Fibroblast of villous mesenchyme (primary cell): ENCODE results near the gene MGLL. TPM values are rescaled to one million over a fixed set of nuclear protein-coding genes. Genes with fewer than 3 reads are reported as not detected.

Source experiments
- DNase-seq: peaks from one replicate; pipeline ENCODE4 v3.0.0-alpha.2; 2010; ENCODE audit warnings: low read depth
- H3K4me3 ChIP-seq: 2 replicates; pipeline ENCODE4 v1.5.1; 2011; ENCODE audit warnings: low read depth, mild to moderate bottlenecking, low read length
- total RNA-seq: library from RNA; depleted of rRNA; stranded (reverse); fragments of >200 nt; gene quantifications from 2 replicates; pipeline ENCODE4 v1.2.3, GENCODE V29; 2012
- TF ChIP-seq, protein P1 (sequence below): IDR thresholded peaks from 2 replicates; pipeline ENCODE4 v1.5.1; 2012; ENCODE audit warnings: low read depth, mild to moderate bottlenecking, low read length; ENCODE audit not compliant: insufficient read depth

MGLL gene
- total RNA-seq, 1 donor, result 141 TPM

DNA sequence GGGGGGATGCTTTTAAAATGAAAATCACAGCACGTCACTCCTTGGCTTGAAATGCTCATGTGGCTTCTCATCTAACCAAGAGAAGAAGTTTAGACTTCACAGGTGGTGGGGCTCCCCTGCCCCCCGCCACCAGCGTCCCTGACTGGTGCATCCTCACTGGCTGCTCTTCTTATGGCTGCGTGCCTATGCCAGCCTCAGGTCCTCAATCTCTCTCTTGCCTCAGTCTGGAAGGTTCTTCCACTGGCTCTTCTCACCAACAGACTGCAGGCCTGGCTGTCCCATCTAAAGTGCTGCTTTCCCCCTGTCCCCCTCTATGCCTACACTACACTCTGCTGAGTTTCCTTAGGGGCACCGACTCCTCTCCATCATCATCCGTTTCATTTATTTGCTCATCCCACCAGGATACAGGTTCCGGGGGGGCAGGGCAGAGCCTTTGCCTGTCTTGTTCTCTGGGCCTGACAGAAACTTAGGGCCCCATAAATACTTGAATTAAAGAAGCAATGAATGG lies 128.9 kb downstream of the MGLL start:
- no peak overlapping the region for H3K4me3 ChIP-seq
- TF ChIP-seq, protein P1, sequence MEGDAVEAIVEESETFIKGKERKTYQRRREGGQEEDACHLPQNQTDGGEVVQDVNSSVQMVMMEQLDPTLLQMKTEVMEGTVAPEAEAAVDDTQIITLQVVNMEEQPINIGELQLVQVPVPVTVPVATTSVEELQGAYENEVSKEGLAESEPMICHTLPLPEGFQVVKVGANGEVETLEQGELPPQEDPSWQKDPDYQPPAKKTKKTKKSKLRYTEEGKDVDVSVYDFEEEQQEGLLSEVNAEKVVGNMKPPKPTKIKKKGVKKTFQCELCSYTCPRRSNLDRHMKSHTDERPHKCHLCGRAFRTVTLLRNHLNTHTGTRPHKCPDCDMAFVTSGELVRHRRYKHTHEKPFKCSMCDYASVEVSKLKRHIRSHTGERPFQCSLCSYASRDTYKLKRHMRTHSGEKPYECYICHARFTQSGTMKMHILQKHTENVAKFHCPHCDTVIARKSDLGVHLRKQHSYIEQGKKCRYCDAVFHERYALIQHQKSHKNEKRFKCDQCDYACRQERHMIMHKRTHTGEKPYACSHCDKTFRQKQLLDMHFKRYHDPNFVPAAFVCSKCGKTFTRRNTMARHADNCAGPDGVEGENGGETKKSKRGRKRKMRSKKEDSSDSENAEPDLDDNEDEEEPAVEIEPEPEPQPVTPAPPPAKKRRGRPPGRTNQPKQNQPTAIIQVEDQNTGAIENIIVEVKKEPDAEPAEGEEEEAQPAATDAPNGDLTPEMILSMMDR, result no peak
- no peak for DNase-seq

DNA sequence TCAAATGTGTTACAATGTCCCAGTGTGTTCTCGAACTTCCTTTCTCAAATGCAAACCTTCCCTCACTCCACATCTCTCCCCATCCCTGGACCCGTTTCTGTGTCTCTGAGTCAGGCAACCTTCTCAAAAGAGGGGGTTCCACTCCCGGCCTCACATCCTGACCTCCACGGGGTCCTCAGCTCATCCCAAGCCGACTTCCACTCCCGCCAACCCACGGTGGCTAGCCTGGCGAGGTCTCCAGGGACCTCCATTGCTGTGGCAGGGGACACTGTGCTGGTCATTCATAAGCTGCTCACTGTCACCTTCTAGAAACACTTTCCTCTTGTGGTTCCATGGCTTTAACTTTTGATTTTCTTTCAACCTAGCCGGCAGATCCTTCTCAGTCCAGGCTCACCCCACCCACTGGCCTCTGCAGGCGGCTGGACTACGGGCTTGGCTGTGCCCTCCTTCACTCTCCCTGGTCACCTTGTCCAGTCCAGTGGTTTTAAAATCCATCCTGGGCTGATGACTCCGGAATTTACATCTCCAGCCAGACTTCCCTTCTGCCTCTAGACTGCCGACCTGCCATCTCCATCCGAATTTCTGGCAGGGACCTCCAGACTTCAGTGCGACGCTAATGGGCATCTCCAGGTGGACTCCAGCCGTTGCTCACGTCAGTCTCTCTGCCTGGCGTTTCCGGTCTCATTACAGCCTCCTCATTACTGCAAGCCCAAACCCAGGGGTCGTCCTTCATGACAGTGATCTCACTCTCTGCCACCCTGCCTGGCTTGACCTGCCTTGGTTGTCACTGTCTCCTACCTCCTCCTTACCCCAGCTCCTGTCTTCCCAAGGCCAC lies 129.6 kb downstream of the MGLL start:
- TF ChIP-seq, protein P1, result no peak
- no peak overlapping the region for H3K4me3 ChIP-seq
- DNase-seq, result no peak

DNA sequence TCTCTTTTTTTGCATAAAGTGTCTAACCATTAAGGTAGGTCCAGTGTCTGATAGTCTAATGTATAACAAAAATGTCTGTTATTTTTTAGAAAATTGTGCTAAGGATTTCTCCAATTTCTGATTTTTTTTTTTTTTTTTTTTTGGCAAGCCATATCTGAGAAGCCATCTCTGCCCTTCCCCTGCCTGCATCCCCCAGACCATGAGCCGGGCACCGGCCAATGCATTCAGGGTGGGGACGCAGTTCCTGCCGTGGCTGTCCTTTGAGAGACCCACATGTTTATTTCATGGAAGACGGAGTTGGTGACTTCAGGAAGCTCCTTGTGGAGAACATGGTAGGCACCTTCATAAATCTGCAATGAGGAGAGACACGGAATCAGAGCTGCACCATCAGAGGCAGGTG lies 130.3 kb downstream of the MGLL start:
- no peak for DNase-seq
- TF ChIP-seq, protein P1, result no peak
- H3K4me3 ChIP-seq, result no peak overlapping the region

DNA sequence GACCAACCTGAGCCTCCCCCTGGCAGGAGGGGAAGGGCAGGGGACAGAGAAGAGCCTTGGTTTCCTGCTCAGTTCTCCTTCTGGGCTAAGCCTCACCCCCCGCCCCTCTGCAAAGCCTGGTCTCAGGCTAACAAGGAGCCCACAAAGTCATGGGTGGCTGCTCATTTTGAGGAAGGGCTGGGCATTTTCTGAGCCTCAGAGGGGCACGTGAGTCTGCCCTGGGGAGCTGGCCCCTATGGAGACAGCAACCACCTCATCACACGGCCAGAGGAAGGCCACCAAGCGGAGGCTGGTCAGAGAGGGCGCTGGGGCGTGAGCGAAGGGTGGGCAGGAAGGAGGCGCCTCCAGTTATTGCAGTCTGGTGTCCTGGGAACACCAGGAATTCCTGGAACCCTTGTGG lies 130.8 kb downstream of the MGLL start:
- no peak for DNase-seq
- TF ChIP-seq, protein P1, result no peak

DNA sequence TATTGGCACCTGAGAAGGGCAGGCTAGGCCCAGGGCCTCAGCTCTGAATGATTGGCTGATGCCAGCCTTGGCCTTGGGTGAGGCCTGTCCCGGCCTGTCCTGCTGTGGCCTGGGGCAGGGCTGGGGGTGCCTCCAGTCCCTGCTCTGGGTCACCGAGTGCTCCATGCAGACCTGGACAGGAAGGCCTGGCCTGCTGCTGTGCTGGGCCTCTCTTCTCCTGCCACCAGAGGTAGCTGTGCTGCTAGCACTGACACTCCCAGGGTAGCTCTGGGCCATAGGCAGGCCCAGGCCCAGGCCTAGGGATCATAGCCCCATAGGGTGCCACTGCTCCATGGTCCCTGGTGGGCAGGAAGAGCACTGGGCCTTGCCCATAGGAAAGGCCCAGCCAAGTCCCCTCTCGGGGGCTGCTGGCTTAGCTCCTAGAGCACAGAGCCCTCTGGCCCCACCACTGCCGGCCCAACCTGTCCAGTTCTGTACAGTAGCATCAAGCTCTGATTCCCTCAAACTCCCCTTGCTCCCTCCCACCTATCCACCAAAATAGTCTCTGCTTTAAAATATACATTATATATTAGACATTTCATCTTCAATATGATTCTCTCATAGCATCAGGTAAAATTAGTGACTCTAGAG lies 131.4 kb downstream of the MGLL start:
- no peak overlapping the region for H3K4me3 ChIP-seq
- peak; percentile 64 for DNase-seq
- TF ChIP-seq, protein P1, result peak; percentile 88

More for the DNA sequence above, 130.8 kb downstream of the MGLL start:
- no peak overlapping the region for H3K4me3 ChIP-seq

DNA sequence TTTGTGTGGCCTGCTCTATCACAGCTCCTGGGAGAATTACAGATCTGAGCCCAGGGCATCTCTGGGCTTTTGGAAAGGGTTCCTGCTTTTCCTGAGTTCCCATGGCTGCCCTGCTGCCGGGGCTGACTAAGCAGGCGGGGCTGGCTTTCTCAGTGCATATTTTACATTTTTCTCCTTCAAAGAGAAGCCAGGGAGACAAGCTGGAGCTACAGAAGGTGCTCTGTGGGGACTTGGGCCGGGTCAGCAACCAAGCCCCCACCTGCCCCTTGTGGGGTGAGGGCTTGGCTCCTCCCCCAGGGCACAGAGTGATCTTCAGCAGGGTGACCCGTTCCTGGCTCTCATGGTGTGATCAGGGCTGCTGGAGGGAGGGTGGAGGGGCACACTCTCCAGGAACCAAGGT lies 132.2 kb downstream of the MGLL start:
- no peak overlapping the region for H3K4me3 ChIP-seq
- TF ChIP-seq, protein P1, result no peak
- DNase-seq, result peak; percentile 34
